GM18873 (cell line): Measurements from ENCODE around the gene RRP36.

ENCODE experiments used
- ATAC-seq: cut with Tn5 transposase; IDR thresholded peaks from one replicate; pipeline ENCODE4 v1.9.1; 2021; ENCODE audit warnings: mild to moderate bottlenecking, moderate library complexity, moderate number of reproducible peaks; ENCODE audit not compliant: unreplicated experiment, low FRiP score

Gene RRP36

DNA sequence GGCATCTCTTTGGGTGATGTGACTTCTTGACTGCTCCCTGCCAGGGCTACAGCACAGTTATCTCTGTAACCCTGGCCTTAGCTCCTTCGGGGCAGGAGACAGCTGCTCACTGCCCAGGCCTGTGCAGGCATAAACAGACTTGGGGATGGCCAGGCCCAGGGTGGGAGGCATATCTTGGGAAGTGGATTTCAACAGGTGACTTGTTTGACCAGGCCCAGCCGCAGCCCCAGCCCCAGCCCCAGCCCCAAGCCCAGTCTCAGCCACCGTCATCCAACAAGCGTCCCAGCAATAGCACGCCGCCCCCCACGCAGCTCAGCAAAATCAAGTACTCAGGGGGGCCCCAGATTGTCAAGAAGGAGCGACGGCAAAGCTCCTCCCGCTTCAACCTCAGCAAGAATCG is 15.2 kb upstream of the RRP36 start:
- no peak for ATAC-seq

DNA sequence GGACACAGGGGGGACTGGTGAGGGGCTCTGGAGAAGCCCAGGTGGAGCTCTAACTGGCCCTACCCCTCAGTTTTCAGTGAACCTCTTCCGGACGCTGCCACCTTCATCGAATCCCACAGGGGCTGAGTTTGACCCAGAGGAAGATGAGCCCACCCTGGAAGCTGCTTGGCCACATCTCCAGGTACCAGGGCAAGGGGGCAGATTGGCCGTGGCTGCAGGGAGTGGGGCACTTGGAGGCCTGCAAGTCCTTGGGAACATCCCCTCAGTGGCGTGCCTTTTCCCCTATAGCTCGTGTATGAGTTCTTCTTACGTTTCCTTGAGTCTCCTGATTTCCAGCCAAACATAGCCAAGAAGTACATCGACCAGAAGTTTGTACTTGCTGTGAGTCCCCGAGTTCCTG is 14.3 kb upstream of the RRP36 start:
- no peak for ATAC-seq

DNA sequence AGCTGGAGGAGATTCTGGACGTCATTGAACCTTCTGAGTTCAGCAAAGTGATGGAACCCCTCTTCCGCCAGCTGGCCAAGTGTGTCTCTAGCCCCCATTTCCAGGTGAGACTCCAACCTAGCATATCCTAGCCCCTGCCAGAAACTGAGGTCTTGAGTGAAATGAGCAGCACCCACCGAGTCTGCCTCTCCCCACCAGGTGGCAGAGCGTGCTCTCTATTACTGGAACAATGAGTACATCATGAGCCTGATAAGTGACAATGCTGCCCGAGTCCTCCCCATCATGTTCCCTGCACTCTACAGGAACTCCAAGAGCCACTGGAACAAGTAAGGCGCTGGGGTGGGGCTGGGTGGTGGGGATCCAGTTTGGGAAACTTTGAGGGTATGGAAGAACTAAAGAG is 12.3 kb upstream of the RRP36 start:
- ATAC-seq = no peak

DNA sequence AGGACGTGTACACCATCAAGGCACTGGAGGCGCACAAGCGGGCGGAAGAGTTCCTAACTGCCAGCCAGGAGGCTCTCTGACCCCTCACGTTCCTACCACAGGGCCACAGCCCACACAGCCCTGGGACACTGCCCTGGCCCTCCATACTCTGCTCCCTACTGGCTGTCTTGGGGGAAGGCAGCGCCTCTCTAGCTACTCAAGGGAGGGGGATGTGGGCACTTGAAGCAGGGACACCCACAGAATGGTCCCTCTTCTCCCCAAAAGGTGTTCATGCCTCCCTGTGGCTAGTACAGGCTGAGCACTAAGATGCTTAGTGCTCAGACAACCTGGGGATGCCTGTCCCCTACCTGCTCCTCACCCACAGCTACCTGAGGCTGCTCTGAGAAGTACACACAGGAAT is 10.2 kb upstream of the RRP36 start:
- no peak for ATAC-seq

DNA sequence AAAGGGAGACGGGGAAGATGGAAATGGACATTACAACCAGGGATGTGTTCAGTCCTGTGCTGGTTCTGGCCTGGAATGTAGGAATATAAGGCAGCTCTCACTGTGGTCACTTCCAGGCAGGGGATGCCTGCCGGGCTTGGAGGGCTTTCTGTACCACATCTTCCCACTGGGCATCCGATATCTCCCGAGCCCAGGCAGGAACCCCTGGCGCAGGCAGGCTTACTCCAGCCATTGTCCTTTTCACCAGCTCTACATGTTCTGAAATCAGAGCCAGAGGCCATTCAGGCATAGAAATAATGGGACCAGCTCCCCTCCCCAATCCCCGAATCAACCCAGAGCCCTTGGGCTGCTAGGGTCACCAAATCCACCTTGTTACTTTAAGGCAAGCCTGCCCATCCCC is 9.1 kb upstream of the RRP36 start:
- no peak for ATAC-seq

DNA sequence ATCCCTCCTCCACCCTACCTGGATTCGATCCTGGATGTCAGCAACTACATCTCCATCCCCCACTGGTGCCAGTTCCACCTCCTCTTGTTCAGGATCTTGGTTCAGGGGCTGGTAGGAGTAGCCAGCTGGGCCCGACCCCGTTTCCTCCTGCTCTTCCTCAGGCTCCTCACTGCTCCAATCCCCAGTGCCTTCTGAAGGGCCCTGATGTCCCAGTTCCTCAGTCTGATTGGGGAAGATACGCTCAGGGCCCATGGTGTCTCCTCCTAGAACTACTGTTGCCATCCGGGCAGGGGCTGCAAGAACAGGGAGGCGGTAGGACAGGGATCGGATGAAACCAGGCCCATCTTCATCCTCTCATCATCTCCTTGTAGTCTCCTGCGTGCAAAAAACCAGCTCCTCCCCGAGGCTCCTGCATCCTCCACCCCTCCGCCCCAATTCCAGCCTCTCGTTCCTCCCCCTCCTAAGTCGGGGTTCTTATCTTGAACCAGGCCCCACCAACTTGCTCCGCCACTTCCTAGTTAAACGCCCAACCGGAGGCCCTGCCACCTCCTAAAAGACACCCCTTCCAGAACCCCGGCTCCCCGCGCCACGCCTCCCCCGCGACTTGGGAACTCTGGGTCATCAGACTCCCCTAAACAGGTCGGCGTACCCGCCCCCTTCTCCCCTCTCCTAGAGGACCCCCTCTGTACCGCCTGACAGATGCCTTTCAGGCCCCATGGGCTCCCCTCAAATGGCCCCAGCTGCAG is 8.2 kb upstream of the RRP36 start:
- ATAC-seq = no peak

DNA sequence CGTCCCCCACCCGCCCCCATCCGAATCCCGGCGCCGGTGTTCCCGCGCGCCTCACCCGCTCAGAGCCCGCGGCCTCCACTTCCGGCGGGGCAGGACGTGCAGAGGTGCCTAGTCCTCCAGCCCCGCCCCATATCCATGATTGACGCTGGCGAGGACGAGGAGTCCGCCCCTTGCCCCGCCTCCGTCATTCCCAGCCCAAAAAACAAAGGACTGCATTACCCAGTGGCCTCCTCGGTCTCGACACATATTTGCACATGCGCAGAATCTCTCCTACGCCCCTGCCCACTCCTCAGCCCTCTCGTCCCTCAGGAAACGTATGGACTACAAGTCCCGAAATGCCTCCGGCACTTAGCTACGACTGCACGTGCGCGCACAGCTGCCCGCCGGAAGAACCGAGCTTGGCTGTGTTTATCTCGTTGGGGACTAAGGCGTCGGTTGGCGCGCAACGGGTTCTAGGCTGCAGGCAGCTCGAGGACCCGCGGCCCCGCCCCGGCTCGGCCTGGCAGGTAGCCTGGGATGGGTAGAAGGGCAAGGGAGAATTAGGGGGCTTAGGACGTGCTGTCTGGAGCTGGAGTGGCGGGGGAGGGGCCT is 7.5 kb upstream of the RRP36 start, which contains the start of the genes KLHDC3 and MEA1:
Gene KLHDC3, plus strand, starts transcription at position 407 of the 591 bp plus-strand sequence. CDS start 2,944 bp downstream, outside the sequence.
Gene MEA1, minus strand, starts transcription at position 104 of the 591 bp plus-strand sequence. CDS start 133 bp downstream, outside the sequence.
- ATAC-seq = peak; percentile 94

DNA sequence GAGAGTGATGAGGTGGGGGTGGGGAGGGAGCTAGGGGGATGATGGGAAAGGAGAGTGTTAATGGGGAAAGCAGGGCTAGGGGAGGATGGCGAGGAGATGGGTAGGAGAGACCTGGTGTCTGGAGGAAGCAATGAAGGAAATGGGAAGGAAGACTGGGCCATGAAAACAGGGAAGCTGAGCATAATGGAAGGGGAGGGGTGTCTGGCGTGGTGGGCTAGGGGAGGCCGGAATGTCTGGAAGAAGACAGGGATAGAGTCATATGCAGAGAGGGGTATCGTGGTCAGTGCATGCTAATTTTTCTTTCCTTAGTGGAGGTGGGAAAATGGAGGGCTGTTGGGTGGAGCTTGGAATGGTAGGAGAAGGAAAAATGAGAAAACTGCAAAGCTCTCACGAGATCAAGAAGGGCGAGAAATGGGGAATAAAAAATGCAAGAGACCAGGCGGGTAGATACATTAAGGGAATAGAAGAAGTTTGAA is 7.0 kb upstream of the RRP36 start:
- ATAC-seq = no peak

DNA sequence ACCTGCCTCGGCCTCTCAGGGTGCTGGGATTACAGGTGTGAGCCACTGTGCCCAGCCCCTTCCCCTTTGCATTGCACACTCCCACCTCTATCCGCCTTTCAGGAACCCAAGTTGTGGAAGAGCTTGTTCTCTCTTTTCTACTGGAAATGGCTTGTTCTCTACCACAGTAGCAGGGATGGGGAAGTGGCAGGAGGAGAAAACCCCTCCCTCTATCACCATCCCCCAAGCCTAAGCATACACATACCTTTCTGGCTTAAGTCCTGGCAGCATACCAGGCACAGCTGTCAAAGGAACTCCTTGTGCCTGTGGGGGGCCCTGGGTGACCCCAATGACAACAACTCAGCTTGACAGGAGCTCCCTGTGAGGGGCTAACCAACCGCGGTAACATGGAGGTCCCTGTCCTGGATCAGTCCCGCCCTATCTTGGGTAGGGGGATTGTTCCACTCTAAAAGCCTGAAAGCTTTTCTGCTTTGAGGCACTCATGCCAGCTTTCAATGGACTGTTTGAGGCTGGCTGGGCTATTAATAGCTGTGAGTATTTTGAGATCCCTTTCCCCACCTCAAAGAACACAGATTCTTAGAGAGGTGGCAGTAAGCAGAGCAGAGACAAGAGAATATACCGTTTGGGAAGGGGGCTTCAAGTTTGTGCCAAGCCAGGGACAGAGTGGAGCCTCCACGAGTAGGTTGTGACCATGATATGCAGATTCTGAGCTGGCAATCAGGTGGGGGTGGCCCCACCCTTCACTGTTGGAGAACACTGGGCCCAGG is 5.1 kb upstream of the RRP36 start:
- ATAC-seq = no peak

DNA sequence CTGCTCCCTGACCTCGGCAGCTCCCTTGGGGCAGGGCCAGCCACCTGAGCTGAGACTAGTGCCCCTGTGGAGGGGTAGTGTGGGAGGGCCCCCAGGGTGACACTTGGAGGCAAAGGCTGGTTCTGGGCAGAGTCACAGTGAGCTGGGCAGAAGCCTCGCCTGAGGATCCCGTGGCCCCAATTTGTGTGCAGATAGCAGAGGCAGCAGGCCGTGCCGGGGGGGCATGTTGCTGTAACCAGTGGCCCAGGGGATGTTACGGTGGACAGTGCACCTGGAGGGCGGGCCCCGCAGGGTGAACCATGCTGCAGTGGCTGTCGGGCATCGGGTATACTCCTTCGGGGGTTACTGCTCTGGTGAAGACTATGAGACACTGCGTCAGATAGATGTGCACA is 4.5 kb upstream of the RRP36 start:
- ATAC-seq = no peak

DNA sequence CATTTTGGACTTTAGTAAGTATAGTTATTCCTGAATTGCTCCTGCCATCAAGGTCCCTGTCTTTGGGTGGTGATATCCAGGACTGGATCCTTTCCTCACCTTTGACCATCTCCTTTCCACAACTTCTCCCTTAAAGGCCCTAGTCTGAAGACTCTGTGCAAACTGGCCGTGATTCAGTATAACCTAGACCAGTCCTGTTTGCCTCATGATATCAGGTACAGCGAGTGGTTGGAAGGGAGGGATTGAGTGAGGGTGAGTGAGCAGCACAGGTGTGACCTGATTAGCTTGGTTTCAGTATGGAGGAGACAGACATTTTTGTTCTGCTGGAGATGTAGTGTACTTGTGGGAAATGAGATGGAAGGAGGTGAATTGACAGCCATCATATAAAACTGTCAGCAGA is 2.3 kb upstream of the RRP36 start:
- ATAC-seq = no peak

DNA sequence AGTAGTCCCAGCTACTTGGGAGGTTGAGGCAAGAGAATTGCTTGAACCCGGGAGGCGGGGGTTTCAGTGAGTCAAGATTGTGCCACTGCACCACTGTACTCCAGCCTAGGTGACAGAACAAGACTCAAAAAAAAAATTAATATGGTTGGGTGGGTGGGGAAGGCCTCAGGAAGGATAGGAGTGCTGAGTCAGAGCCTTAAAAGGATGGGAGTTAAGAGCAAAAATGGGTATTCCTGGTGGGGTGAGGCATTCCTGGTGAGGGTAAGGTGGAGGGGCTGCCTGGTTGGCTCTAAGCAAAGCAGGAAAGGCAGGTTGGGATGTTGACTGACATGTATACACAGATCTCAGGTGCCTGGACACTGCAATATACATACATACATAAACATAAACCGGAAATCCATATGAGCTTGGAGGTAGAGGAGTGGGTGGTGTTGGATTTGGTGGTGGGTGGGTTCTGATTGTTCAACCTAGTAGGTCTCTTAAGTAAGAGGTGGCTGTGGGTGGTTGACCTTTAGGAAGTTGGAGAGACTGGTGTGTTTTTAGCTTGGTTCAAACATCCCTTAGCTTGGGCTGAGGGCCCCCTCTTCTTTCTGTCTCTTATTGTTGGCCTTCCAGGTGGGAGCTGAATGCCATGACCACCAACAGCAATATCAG is 1.2 kb upstream of the RRP36 start:
- no peak for ATAC-seq

DNA sequence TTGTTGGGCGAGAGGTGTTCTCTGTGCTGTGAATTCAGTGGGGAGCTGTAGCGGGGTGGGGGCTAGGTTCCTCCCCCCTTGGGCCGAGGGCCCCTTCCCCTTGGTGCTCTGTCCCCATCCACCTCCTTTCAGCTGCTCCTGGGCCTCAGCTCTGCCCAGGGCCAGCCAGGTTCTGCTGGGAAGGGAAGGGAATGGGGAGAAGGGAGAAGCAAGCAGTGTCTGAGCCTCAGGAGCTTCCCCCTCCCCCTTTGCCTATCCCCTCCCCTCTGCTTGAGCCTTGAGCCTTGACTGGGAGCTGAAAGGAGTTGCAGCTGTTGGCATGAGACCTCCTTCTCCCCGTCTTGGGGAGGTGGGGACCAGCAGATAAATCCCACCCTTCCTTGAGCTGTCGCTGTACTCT is 576 bp upstream of the RRP36 start:
- ATAC-seq = no peak

DNA sequence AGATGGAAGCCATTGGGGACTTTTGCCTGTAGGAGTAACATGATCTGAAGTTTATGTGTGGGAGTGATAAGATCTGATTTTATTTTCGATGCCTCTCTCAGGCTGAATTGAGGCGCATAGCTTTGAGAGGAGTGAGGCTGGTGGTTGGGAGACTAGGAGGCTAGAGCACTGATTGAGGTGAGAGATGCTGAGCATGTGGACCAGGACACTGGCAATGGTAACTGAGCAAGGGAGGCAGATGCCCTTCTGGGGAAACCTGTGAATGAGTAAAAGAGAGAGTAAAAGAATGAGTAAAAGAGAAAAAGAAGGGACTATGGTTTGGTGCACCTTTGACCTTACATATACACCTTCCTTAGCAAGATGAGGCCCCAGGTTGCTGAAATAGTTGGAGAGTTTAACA is 3.0 kb downstream of the RRP36 start:
- ATAC-seq = no peak

DNA sequence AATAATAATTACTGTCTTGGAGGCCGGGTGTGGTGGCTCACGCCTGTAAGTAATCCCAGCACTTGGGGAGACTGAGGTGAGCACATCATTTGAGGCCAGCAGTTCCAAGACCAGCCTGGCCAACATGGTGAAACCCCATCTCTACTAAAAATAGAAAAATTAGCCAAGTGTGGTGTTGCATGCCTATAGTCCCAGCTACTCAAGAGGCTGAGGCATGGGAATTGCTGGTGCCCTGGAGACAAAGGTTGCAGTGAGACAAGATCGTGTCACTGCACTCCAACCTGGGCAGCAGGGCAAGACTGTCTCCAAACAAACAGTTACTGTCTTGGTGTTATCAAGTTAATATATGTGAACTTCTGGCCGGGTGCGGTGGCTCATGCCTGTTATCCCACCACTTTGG is 4.9 kb downstream of the RRP36 start:
- no peak for ATAC-seq

DNA sequence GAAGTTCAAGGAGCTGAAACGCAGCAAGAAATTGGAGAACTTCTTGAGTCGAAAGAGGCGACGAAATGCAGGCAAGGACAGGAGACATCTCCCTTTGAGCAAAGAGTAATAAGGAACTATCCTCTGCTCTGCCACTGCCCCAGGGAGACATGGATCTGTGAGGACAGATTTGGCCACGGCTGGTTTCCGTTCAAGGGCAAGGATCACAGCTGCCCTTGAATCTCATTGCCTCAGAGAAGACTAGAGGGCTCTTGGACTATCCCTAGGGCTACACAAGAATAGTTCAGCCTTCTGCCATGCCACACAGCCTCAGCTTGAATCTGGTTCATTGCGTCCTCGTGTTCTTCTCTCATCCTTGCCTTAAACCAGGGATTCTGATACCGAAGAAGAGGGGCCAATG is 7.7 kb downstream of the RRP36 start:
- ATAC-seq = no peak

DNA sequence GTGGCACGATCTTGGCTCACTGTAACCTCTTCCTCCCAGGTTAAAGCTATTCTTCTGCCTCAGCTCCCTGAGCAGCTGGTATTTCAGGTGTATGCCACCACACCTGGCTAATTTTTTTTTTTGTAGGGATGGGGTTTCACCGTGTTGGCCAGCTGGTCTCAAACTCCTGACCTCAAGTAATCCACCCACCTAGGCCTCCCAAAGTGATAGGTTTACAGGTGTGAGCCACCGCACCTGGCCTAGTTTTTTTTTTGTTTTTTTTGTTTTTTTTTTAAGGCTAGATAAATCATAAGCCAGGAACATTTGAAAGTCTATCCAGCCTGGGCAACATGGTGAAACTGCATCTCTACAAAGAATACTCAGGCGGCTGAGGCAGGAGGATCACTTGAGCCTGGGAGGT is 10.9 kb downstream of the RRP36 start:
- no peak for ATAC-seq

DNA sequence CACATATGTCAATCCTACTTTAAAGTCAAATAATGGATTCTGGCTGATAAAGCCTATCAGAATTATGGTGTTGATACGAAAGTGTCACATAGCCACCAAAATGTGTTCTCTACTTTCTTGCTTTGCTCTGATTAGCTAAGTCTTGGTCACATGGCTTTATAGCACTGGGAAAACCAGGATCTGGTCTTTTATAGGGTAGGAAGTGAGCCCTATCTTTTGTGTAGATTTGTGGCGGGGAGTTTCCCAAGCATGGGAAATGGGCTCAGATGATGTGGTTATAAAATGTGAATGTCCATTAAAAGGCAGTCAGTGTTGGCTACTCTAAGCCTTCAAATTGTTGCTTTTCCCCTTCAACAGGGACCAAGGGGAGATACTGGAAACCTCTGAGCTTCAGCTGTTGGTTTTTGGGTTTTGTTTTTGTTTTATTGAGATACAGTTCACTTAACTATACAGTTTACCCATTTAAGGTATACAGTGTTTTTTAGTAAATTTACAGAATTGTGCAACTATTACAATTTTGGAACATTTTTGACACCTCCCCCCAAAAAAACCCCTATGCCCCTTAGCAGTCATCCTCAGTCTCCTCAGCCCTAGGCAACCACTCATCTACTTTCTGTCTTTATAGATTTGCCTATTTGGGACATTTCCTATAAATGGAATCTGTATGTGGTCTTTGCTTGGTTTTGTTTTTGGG is 12.2 kb downstream of the RRP36 start:
- ATAC-seq = no peak

DNA sequence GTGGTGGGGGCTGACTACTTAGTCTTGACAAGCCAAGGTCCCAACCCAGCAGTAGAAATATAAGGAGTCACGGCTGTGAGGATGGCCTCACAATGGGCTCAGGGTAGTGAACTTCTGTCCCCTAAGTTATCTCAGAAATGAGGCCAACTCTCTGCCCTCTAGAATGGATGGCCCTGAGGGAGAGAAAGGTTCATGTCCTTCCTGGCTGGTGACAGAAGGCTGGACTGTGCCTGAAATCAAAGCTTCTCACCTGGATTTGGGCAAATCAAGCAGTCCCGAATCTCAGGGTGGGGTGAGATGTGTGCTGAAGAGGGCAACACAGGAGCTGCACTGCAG is 12.7 kb downstream of the RRP36 start:
- no peak for ATAC-seq

DNA sequence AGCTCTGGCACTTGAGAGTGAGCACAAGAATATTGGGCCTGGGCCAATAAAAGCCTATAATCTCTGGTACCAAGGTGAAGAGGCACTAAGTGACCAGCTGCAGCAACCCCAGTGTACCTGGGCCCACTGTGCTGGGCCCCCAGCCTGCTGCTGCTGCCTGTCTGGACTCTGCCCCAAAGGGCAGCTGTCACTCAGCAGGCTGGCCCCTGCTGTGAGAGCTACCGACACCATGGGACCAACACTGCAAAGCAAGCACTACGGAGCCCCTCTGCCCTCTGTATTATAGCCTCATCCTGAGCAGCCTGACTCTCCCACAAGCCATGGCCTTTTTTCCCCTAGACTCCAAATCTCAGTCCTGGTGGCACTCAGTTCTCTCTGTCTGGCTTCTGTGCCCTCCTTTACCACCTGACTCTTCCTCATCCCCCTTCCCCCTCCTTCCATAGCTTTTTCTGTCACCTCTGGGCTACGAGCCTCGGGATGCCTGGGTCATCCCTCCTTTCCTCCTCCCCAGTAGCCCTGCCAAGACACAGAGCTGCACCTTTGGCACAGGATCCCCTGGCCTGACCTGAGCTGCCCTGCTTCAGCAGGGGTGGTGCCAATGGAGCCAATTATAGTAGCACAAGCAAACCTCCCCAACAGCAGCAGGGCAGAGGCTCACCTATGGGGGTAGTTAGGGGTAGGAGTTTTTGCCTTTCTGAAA is 14.2 kb downstream of the RRP36 start:
- no peak for ATAC-seq
